RPMI8226 (cell line): ENCODE data around the gene TAF1A.
"Not testable (repeated sequence)": the region's sequence is repeated elsewhere in the genome, so short reads cannot be mapped to it uniquely, and the experiment has no call there.

Experiments used
- DNase-seq: peaks from one replicate; pipeline ENCODE4 v3.0.0-alpha.2; 2015

TAF1A gene

GRCh38 chr1:222589462-222590302, at the start of gene TAF1A:
TSS of gene TAF1A (minus strand) at chr1:222589933.
- peak; percentile 96 for DNase-seq

GRCh38 chr1:222634180-222635013, 44.7 kb upstream of the TAF1A start:
- DNase-seq = peak; percentile 91

- DNase-seq = no peak
Measured at GRCh38 chr1:222632749-222633148, 43.0 kb upstream of the TAF1A start.

DNA sequence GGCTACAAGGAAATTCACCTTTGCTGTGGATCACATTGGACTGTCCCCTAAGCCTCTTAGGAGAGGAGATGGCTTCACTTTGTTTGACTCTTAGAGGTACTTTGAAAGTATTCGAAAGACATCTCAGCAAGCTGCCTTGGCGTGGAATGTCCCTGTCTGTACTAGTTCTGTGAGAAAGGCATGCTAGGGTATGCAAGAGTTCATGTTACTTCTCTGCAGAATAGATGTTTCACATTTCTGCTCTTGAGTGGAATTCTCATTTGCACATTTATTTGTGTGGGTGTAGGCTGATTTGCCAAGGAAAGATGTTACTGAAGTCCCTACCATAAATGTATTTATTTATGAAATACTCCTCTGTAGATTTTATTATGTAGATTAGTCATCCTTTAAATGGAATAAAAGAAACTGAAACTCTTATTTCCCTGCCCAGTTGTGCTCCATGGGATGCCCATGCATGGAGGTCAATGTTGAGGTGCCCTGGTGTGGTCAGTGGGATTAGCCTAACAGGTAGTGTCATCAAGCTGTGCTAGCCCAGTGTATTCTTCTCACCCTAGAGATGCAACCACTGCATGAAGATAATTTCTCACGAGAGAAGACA, 42.0 kb upstream of the TAF1A start:
- DNase-seq = no peak

GRCh38 chr1:222629921-222630535, 40.3 kb upstream of the TAF1A start:
- DNase-seq = no peak

DNA sequence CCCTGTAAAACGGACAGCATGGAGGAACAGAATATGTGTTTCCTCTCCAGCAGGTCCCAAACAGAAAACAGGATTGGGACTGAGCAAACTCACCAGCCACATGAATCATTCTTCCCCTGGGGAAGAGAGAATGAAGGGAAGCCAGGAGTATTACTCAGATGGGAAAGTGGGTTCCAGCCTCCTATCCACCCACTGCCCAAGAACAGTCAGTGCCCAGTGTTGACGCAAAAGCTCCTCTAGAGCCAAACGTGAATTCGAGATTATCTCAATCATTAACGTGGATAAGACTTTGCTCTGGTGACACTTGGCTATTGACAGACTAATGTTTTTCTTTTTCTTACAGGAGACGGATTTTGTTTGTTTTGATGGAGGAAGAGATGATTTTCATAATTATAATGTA, 37.5 kb upstream of the TAF1A start:
- DNase-seq = no peak

GRCh38 chr1:222624214-222624613, 34.5 kb upstream of the TAF1A start:
- DNase-seq = no peak

- DNase-seq = no peak
Measured at GRCh38 chr1:222623458-222623857, 33.7 kb upstream of the TAF1A start.

- DNase-seq = no peak
Measured at GRCh38 chr1:222622765-222623164, 33.0 kb upstream of the TAF1A start.

- no peak for DNase-seq
Measured at GRCh38 chr1:222620566-222620965, 30.8 kb upstream of the TAF1A start.

- DNase-seq = peak; percentile 7
Measured at GRCh38 chr1:222618880-222619596, 29.3 kb upstream of the TAF1A start.

- peak; percentile 85 for DNase-seq
Measured at GRCh38 chr1:222618001-222618879, 28.5 kb upstream of the TAF1A start, which contains the start of gene MIA3. TSS of gene MIA3 (plus strand) at chr1:222618097. CDS start at chr1:222618111, 14 bp downstream.

- DNase-seq = peak; percentile 95
Measured at GRCh38 chr1:222617367-222617951, 27.7 kb upstream of the TAF1A start.

DNA sequence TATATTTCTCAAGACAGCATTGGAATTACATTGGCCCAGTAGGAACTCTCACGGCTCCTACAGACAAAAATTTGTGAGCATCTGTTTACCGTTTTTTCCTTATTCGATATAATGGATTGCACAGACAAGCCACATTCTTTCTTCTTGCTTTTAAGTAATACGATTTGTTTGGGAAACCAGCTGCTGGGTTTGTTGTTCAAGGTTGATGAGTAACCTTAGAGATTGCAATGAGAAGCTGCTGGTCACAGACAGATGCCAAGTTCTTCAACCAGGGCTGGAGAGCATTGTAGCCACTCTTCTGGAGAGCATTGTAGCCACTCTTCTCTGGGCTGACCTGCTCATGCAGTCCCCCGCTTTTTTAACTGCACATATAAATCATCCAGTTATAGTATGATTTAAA, 26.8 kb upstream of the TAF1A start:
- DNase-seq = no peak

- DNase-seq = no peak
Measured at GRCh38 chr1:222613627-222614026, 23.9 kb upstream of the TAF1A start.

DNA sequence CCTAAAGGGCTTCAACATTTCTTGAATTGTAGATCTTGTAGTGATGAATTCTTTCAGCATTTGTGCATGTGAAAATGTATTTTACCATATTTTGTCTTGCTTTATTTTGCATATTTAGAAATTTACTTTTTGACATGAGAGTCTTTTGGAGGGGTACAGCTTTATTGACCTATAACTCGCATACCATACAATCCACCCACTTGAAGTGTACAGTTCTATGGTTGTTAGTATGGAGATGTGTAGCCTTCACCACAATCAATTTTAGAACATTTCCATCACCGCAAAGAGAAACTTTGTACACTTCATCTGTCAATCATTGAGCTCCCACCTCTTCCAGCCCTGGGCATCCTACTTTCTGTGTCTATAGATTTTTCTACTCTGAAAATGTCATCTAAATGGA, 21.0 kb upstream of the TAF1A start:
- no peak for DNase-seq

DNA sequence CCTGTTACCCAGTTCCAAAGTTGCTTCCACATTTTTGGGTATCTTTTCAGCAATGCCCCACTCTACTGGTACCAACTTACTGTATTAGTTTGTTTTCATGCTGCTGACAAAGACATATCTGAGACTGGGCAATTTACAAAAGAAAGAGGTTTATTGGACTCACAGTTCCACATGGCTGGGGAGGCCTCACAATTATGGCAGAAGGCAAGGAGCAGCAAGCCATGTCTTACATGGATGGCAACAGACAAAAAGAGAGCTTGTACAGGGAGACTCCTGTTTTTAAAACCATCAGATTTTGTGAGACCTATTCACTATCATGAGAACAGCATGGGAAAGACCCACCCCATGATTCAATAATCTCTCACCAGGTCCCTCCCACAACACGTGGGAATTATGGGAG, 19.4 kb upstream of the TAF1A start:
- DNase-seq = not testable (repeated sequence)

- no peak for DNase-seq
Measured at GRCh38 chr1:222606757-222607156, 17.0 kb upstream of the TAF1A start.

GRCh38 chr1:222601257-222601656, 11.5 kb upstream of the TAF1A start:
- DNase-seq = no peak

DNA sequence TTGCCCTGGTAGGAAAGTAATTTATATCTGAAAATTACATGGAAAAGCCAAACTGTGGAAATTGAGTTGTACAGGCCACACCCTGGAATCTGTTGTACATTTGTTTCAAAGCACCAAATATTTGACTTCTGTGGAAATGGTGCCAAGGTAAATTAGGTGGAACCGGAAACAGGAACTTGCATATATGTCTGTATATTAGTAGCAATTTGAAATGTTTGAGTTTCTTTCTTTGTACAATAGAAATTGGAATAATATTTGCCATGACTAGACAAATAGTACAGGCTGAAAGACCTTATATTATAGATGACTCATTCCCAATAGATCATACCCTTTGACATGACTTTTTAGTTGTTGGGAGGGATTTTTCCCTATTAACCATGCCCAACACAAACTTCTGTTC, 10.5 kb upstream of the TAF1A start:
- DNase-seq = no peak

DNA sequence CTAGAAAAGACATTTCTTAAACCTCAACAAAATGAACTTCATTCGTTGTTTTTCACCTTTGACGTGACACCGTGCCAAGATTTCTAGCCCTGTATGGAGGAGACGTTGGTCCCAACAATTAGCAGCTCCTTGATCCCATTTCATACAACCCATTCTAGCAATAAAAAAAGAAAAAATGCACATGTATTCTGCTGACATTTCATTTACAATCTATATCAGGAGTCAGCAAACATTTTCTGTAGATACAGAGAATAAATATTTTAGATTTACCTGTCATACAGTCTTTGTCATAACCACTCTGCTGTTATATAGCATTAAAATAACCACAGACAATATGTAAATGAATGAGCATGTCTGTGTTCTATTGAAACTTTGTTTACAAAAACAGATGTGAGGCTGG, 7.0 kb upstream of the TAF1A start:
- no peak for DNase-seq
